GM19351 (cell line): ENCODE measurements around the gene MYRIP.
"Not testable (repeated sequence)": the region's sequence is repeated elsewhere in the genome, so short reads cannot be mapped to it uniquely, and the experiment has no call there.

ENCODE experiments used
- ATAC-seq: cut with Tn5 transposase; IDR thresholded peaks from one replicate; pipeline ENCODE4 v1.9.1; 2021; ENCODE audit warnings: mild to moderate bottlenecking, moderate library complexity; ENCODE audit not compliant: unreplicated experiment

Gene MYRIP

GRCh38 chr3:40021338-40021737, 211.9 kb downstream of the MYRIP start:
- no peak for ATAC-seq

GRCh38 chr3:40022297-40022827, 213.0 kb downstream of the MYRIP start:
- ATAC-seq = no peak

DNA sequence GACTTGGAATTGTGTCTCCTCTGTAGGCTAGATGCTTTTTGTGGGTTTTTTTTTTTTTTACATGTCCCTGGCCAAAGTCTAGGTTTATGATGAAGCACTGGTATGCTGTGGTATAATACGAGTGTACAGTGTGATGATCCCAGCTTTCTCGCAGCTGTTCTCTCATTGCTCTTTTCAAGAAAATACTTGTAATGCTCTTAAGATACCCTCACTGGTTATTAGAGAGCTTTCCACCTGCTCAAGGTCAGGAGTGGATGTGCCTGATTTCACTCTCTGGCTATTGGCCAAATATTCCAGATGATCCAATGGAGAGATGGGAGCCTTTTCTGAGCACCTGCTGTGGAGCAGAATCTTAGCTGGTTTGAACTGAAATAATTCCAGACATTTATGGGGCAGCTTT, 215.1 kb downstream of the MYRIP start:
- no peak for ATAC-seq

DNA sequence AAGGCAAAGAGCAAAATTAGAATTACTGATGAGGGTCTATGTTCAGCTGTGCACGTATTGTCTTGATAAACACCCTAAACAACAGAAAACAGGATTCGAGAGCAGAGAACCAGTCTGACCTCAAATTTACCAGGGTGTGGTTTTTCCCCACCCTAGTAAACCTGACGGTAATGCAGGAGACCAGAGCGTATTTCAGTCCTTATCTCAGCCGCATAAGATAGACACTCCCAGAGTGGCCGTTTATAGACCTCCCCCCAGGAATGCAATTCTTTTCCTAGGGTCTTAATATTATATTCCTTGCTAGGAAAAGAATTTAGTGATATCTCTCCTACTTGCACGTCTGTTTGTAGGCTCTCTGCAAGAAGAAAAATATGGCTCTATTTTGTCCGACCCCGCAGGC, 216.5 kb downstream of the MYRIP start:
- ATAC-seq = not testable (repeated sequence)

GRCh38 chr3:40035177-40035576, 225.8 kb downstream of the MYRIP start:
- no peak for ATAC-seq

- ATAC-seq = no peak
These were observed 228.2 kb downstream of the MYRIP start for GRCh38 chr3:40037582-40037981.

DNA sequence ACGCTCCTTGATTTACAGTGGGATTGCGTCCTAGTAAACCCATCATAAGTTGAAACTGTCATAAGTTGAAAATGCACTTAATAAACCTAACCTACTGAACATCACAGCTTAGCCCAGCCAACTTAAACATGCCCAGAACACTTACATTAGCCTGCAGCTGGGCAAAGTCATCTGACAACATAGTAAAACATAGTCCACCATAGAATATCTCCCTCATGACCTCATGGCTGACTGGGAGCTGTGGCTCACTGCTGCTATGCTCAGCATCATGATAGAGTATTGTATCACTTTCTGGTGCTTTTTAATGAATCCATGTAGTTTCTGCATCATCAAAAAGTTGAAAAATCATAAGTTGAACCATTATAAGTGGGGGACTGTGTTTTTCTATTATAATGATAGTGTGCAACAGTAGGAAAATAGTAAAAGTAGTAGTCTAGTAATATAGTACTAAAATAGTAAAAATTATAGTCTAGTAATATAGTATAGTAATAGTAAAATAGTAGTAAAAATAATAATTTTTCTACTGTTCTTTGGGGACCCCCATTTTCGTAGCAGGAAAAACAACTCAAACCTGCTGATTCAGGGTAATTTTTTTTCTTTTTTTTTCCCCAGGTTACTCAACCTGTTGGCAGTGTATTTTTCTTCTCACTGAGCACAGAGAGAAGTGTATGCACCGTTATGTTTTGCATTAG, 233.5 kb downstream of the MYRIP start:
- ATAC-seq = no peak

GRCh38 chr3:40043444-40043755, 234.0 kb downstream of the MYRIP start:
- ATAC-seq = no peak

GRCh38 chr3:40044487-40044886, 235.1 kb downstream of the MYRIP start:
- no peak for ATAC-seq

- no peak for ATAC-seq
These were observed 235.6 kb downstream of the MYRIP start for GRCh38 chr3:40045051-40045450.

DNA sequence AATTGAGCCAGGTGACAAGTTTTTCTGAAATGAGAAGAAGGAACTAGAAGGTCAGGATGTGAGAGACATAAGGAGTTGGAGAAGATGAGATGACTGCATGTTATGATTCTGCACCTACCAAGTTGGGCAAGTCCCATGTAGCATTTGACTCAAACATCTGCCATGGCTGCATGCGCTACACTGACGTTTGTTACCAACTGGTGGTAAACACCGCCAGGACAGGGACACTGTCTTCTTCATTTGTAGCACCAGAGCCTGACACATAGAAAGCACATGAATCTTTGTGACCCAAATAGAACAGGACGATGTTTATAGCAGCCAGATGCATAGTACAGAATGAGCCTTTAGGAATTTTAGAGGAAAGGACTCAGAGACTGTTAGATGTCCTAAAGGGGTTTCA, 236.7 kb downstream of the MYRIP start:
- ATAC-seq = no peak

GRCh38 chr3:40047406-40047805, 238.0 kb downstream of the MYRIP start:
- ATAC-seq = no peak

DNA sequence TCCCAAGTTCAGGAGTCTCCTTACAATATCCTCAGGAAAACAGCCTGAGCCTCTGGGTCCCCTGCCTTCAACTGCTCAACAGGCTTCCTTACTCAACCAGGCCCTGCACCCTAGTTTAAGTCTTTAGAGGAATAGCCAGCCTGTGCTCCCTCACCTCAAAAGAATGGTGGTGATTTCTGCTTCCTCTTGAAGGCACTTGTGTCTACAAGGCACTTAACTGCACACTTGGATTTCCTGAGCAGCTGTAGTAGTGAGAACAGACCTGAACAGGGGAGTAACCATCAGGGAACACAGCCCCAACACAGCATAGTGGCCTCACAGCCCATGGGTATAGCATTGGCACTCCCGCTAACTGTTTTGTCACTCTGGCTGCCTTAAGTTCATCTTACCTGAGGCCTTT, 244.3 kb downstream of the MYRIP start:
- no peak for ATAC-seq

DNA sequence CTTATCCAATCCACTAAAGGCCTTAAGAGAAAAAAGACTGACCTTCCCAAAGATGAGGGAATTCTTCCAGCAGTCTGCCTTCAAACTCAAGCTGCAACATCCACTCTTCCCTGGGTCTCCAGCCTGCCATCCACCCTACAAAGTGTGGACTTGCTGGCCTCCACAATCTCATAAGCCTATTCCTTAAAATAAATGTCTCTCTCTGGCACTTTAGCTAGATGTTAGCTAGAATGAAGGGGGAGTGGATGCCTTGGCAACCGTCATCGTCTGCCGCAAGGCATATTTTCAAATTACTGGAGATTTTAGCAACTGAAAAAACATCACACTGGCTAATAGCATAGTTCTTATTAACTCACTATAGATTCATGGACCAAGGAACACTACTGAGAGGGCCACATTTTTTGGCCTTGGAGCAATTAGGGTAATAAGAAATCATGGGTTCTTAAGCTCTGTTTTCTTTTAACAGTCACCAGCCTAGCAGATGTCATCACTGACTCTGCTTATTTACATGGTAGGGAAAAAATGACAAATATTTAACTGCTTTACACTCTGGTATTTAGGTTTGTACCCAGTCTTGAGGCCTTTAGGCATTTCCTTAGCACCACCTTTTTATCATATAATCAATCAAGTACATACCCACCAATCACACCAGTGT, 245.3 kb downstream of the MYRIP start:
- ATAC-seq = no peak

DNA sequence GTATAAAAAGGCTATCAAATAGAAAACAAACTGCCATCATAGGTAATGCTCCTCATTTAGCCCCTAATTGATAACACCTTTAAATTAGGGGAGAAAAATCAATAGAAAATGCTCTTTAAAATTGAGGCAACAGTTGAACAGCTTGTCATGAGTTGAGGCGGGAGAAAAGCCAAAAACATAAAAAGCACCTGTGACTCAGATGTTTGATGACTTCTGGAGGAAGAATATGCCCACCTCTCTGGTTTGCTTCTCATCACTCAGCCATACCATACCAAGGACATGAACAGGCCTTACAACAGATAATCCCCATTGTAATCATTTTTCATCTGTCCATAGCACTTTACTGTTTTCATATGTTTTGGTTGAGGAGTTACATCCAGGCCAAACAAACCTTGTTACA, 246.0 kb downstream of the MYRIP start:
- no peak for ATAC-seq

- no peak for ATAC-seq
These were observed 246.5 kb downstream of the MYRIP start for GRCh38 chr3:40055956-40056355.

GRCh38 chr3:40057077-40057476, 247.7 kb downstream of the MYRIP start:
- no peak for ATAC-seq

DNA sequence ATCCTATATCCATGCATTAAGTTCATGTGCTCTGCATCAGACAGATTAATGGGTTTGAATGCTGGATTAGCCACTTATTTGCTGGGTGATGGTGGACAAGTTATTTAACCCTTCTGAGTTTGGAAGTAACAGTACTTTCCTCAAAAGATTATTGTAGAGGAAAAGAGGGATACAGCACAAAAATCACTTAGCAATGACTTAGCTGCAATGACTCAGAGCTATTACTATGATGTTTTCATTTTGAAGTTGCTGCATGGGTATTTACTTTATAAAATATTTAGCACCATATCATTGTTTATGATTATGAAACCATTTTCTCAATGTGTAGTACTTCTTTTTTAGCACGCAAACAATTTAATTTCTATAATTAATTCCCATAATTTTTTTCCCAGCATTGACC, 248.4 kb downstream of the MYRIP start:
- ATAC-seq = no peak

GRCh38 chr3:40068636-40069035, 259.2 kb downstream of the MYRIP start:
- no peak for ATAC-seq

- ATAC-seq = no peak
These were observed 261.4 kb downstream of the MYRIP start for GRCh38 chr3:40070816-40071215.

GRCh38 chr3:40071683-40072238, 262.4 kb downstream of the MYRIP start:
- no peak for ATAC-seq

DNA sequence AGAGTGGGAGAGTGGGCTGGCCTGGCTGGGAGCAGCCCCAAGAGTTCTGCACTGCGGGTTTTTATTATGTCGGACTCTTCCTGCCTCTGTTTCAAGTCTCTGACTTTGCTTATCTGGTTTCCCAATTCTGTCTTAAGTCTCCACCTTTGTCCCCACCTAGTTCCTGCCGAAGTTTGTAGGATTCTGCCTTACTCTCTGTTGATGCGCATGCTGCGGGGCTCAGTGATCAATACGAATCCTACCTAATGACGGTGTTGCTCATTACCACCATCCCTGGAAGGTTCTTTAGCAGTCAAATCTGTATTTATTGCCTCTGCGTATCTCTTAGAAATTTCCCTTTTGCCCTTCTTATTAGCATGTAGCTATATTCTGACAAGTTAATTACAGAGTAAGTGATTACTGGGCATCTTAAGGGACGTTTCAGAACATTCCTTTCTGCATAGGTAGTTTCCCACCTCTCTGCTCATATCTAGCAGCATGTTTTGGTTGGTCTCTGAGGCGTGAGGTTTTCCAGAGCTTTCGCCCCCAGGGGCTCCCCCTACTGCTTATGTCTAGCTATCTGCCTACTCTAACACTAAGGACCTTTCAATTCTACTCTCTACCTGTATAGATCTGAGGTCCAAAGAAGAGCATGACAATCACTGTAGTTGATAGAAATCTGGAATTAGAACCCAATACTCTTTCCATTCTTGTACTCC, 264.1 kb downstream of the MYRIP start:
- ATAC-seq = no peak
